ENCODE data around the gene KCTD17.

- TF ChIP-seq CTCF (IDR thresholded peaks at IDR 0.05) (no peak), POLR2A (IDR thresholded peaks at IDR 0.05) (no peak)
Measured at GRCh38 chr22:37033605-37034430, 17.7 kb upstream of the KCTD17 start.

All from lower leg skin (tissue), 3 donors.